Panc1 (cell line): ENCODE results near the gene CAPN15. TPM values are rescaled to one million over a fixed set of nuclear protein-coding genes. Genes with fewer than 3 reads are reported as not detected.

Experiments
- ATAC-seq: fragments of 200-7000 bp; cut with Tn5 transposase; 2 replicates; pipeline ENCODE4 v1.9.1; 2020; ENCODE audit warnings: mild to moderate bottlenecking, moderate library complexity
- BruUV-seq: library from RNA; stranded (reverse); fragments of 400-500 nt; replicated peaks from 2 replicates; lab custom pipeline; 2021; lab: Mats Ljungman, UMichigan
- CTCF ChIA-PET: fragments of 300-600 bp; sonication (Branson Sonifier 250); formaldehyde crosslinking; loops from one replicate; lab custom pipeline; 2022; ENCODE audit warnings: antibody characterized with exemption; lab: Charles Lee
- POLR2A ChIA-PET: fragments of 300-600 bp; sonication (Branson Sonifier 250); formaldehyde crosslinking; loops from one replicate; lab custom pipeline; 2022; ENCODE audit warnings: antibody characterized with exemption; lab: Charles Lee
- DNase-seq: peaks from one replicate; pipeline ENCODE4 v3.0.0-alpha.2; 2010; ENCODE audit warnings: low read depth, low spot score
- H3K27ac ChIP-seq: 2 replicates; pipeline ENCODE4 v1.5.1; 2011; ENCODE audit warnings: mild to moderate bottlenecking, low read length, inconsistent platforms
- H3K27me3 ChIP-seq: fragments of 200-500 bp; sonication (Bioruptor generic); 2 replicates; pipeline ENCODE4 v1.6.0; 2014; ENCODE audit warnings: low read length, inconsistent platforms; ENCODE audit not compliant: control insufficient read depth, insufficient read depth
- H3K36me3 ChIP-seq: fragments of 200-500 bp; sonication (Bioruptor generic); 2 replicates; pipeline ENCODE4 v1.5.1; 2014; ENCODE audit warnings: inconsistent platforms, mild to moderate bottlenecking, low read length, moderate library complexity; ENCODE audit not compliant: control insufficient read depth, insufficient read depth
- H3K4me1 ChIP-seq: 2 replicates; pipeline ENCODE4 v1.5.1; 2011; ENCODE audit warnings: inconsistent platforms, mild to moderate bottlenecking, low read length, moderate library complexity; ENCODE audit not compliant: control insufficient read depth, insufficient read depth
- H3K4me3 ChIP-seq, 2 experiments: 2 replicates each; pipeline ENCODE4 v1.5.1; 2011 to 2012; ENCODE audit warnings: low read depth in 2 of 2, low read length in 2 of 2, mild to moderate bottlenecking in 2 of 2, inconsistent platforms in 1 of 2, moderate library complexity in 1 of 2
- H3K9me3 ChIP-seq: fragments of 200-500 bp; sonication (Bioruptor generic); 2 replicates; pipeline ENCODE4 v1.5.1; 2014; ENCODE audit warnings: low read depth, mild to moderate bottlenecking, inconsistent platforms, low read length, moderate library complexity; ENCODE audit not compliant: control insufficient read depth, insufficient read depth
- POLR2AphosphoS5 ChIP-seq: IDR thresholded peaks from 2 replicates; pipeline ENCODE4 v1.6.1; 2012; ENCODE audit warnings: mild to moderate bottlenecking, low read depth, low read length, moderate library complexity
- SIN3A ChIP-seq: IDR thresholded peaks from 2 replicates; pipeline ENCODE4 v1.6.1; 2012; ENCODE audit warnings: low read depth, mild to moderate bottlenecking, low read length, moderate library complexity, borderline replicate concordance; ENCODE audit not compliant: insufficient read depth
- TCF7L2 ChIP-seq: IDR thresholded peaks from 2 replicates; pipeline ENCODE4 v1.6.1; 2011; ENCODE audit warnings: mild to moderate bottlenecking, low read depth, low read length, inconsistent platforms
- in situ Hi-C: cut with HindIII; loops from 2 replicates; pipeline ENCODE4 v1.10.0; 2016; ENCODE audit warnings: low sequenced_read_pairs, low pct_unique_long_range_greater_than_20kb
- intact Hi-C: fragments of 100-400 bp; cut with micrococcal nuclease; formaldehyde crosslinking; loops from one replicate; pipeline ENCODE4 v1.10.0; 2022; ENCODE audit not compliant: unreplicated experiment
- total RNA-seq: library from RNA; stranded (reverse); gene quantifications from one replicate; pipeline ENCODE4 v1.2.1, GENCODE V29; 2021; ENCODE audit not compliant: unreplicated experiment
- TF ChIP-seq, protein P1 (sequence below), 2 experiments: IDR thresholded peaks; 2 replicates each; pipeline ENCODE4 v1.6.1; 2011 to 2012; ENCODE audit warnings: low read depth in 2 of 2, control low read depth in 1 of 2, low read length in 1 of 2, mild to moderate bottlenecking in 1 of 2, moderate library complexity in 1 of 2; ENCODE audit not compliant: insufficient read depth in 1 of 2
- TF ChIP-seq, protein P2 (sequence below): fragments of 450-650 bp; IDR thresholded peaks from 2 replicates; pipeline ENCODE4 v1.5.1; 2017; ENCODE audit warnings: mild to moderate bottlenecking

CAPN15 gene
- total RNA-seq, 1 experiment from 2014 or later = 78.5 TPM

DNA sequence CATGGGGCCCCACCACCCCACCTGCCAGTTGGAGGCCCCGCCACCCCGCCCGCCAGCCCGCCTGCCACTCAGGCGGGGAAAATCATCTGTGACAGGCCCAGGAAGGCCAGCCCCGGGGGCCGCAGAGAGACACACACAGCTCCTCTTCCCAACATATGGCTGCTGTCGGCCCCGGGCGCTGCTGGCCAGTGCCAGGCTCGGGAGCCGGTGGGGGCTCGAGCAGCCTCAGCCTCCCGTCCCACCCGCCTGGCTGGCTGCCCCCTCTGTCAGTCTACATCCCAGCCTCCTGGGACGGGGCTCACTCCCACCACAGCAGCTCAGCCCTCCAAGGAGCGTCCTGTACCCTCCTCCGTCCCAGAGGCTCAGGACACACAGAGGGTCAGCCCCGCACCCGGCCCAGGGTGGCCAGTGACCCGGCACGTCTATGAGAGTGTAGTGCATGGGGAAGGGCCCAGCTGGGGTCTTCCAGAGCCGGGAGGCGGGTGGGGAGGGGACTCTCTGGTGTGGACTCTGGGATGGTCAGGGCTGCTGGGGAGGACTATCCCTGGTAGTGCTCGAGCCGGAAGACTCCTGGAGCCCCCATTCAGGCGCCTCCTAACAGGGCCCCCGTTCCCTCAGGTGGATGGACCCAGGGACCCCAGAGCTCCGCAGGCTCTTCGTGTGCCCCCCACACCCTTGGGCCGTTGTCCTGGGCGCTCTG lies 29.1 kb downstream of the CAPN15 start:
- TF ChIP-seq, protein P1, sequence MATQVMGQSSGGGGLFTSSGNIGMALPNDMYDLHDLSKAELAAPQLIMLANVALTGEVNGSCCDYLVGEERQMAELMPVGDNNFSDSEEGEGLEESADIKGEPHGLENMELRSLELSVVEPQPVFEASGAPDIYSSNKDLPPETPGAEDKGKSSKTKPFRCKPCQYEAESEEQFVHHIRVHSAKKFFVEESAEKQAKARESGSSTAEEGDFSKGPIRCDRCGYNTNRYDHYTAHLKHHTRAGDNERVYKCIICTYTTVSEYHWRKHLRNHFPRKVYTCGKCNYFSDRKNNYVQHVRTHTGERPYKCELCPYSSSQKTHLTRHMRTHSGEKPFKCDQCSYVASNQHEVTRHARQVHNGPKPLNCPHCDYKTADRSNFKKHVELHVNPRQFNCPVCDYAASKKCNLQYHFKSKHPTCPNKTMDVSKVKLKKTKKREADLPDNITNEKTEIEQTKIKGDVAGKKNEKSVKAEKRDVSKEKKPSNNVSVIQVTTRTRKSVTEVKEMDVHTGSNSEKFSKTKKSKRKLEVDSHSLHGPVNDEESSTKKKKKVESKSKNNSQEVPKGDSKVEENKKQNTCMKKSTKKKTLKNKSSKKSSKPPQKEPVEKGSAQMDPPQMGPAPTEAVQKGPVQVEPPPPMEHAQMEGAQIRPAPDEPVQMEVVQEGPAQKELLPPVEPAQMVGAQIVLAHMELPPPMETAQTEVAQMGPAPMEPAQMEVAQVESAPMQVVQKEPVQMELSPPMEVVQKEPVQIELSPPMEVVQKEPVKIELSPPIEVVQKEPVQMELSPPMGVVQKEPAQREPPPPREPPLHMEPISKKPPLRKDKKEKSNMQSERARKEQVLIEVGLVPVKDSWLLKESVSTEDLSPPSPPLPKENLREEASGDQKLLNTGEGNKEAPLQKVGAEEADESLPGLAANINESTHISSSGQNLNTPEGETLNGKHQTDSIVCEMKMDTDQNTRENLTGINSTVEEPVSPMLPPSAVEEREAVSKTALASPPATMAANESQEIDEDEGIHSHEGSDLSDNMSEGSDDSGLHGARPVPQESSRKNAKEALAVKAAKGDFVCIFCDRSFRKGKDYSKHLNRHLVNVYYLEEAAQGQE (IDR thresholded peaks at IDR 0.05; ENCODE audit: insufficient read depth in 1 of 2, low read depth in 2 of 2, low read length in 1 of 2) = no peak
- TF ChIP-seq, protein P2, sequence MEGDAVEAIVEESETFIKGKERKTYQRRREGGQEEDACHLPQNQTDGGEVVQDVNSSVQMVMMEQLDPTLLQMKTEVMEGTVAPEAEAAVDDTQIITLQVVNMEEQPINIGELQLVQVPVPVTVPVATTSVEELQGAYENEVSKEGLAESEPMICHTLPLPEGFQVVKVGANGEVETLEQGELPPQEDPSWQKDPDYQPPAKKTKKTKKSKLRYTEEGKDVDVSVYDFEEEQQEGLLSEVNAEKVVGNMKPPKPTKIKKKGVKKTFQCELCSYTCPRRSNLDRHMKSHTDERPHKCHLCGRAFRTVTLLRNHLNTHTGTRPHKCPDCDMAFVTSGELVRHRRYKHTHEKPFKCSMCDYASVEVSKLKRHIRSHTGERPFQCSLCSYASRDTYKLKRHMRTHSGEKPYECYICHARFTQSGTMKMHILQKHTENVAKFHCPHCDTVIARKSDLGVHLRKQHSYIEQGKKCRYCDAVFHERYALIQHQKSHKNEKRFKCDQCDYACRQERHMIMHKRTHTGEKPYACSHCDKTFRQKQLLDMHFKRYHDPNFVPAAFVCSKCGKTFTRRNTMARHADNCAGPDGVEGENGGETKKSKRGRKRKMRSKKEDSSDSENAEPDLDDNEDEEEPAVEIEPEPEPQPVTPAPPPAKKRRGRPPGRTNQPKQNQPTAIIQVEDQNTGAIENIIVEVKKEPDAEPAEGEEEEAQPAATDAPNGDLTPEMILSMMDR = no peak
- TF ChIP-seq POLR2AphosphoS5 (no peak), TCF7L2 (no peak), SIN3A (no peak)
- in situ Hi-C loops = no loop called here
- no peak for DNase-seq
- POLR2A ChIA-PET = no interaction called here
- no peak overlapping the region for H3K27ac ChIP-seq
- H3K36me3 ChIP-seq = no peaks in the 10 kb centered on the region
- no TSS peak for BruUV-seq
- no peak for ATAC-seq
- CTCF ChIA-PET = no interaction called here
- peaks cover 27% of the 10 kb centered on the region for H3K4me1 ChIP-seq
- no peak overlapping the region for H3K4me3 ChIP-seq
- intact Hi-C loops = no loop called here
- H3K9me3 ChIP-seq = no peaks in the 10 kb centered on the region
- H3K27me3 ChIP-seq = no peaks in the 10 kb centered on the region

DNA sequence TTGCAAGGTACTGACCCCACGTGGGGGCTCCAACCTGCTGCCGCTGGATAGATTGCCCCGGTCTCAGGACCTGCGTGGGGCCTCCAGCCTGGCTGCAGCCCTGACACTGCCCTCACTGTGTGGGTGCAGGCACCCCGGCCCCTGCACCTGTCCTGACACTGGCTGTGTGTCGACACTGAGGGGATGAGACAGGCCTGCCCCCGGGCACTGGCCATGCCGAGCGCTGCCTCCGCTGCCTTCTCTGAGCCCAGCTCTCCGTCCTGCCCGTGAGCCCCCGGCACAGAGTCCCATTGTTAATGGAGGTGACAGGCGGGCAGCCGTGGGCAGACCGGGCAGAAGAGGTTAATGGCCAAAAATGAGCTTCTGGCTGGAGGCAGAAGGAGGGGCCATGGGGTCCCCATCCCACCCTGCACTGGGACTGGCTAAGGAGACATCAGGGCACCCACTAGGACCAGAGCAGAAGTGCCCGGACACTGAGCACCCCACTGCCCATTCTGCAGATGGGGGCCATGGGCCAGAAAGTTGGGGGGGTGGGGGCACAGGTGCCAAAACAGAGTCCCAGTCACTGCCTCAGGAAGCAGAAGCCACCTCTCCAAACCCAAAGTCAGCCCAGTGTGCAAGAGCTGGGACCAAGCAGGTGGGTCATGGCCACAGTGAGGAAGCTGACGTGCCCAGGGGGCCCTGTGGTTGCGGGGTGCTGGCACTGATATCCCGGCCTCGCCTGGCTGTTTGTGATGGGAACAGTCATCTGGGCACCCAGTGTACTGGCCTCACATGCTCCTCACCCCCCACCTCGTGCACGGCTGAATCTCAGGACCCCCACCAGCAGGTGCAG lies 30.2 kb downstream of the CAPN15 start:
- Histone ChIP-seq H3K4me3 (no peak overlapping the region), H3K36me3 (no peaks in the 10 kb centered on the region), H3K9me3 (no peaks in the 10 kb centered on the region), H3K27ac (no peak overlapping the region), H3K27me3 (no peaks in the 10 kb centered on the region), H3K4me1 (peaks cover 27% of the 10 kb centered on the region)
- ChIA-PET POLR2A (no interaction called here), CTCF (no interaction called here)
- no peak for DNase-seq
- intact Hi-C loops = no loop called here
- in situ Hi-C loops = no loop called here
- ATAC-seq = no peak
- no TSS peak for BruUV-seq
- TF ChIP-seq, protein P2 = no peak
- TF ChIP-seq TCF7L2 = no peak
- TF ChIP-seq, protein P1 (IDR thresholded peaks at IDR 0.05; ENCODE audit: insufficient read depth in 1 of 2, low read depth in 2 of 2, low read length in 1 of 2) = no peak
- no peak for TF ChIP-seq POLR2AphosphoS5
- TF ChIP-seq SIN3A = no peak
